ENCODE data around the gene CYBA. TPM values are rescaled to one million over a fixed set of nuclear protein-coding genes. Genes with fewer than 3 reads are reported as not detected.

CYBA gene
- total RNA-seq, 5 donors from 2014 or later (not counting 1 experiment from before 2014, with no cell fraction given), result 271 to 456 (median 403) TPM

GRCh38 chr16:88696441-88696840 is 45.6 kb upstream of the CYBA start:
- Mint-ChIP-seq H3K4me3 (no peak overlapping the region), H3K4me1 (peaks cover 53 to 59% (median 58%) of the 10 kb centered on the region in 3 donors), H3K27me3 (no peaks in the 10 kb centered on the region), H3K9me3 (no peaks in the 10 kb centered on the region), H3K36me3 (peaks cover 15% of the 10 kb centered on the region), H3K27ac (peak overlapping the region; percentile 28 to 31)
- H3K9me3 ChIP-seq, result no peaks in the 10 kb centered on the region
- DNase-seq (no peak), ATAC-seq (replicated peaks in 1 of 4) (no peak)
- ChIA-PET POLR2A (no interaction called here), CTCF (no interaction called here)
- 94% methylated on average over 8 of the region's 14 CpGs for WGBS (ENCODE audit: insufficient coverage)
- H3K27ac ChIP-seq (ENCODE audit: low read length), result no peak overlapping the region
- peaks cover 25 to 60% of the 10 kb centered on the region in 2 donors for H3K36me3 ChIP-seq (ENCODE audit: control insufficient read depth in 2 of 2, extremely low read depth in 1 of 2, insufficient read depth in 1 of 2, low read length in 1 of 2)
- peaks cover 49 to 93% of the 10 kb centered on the region in 2 experiments for H3K4me1 ChIP-seq (ENCODE audit: control insufficient read depth in 1 of 2, extremely low read depth in 1 of 2, insufficient read depth in 2 of 2, low read length in 2 of 2)
- no peak overlapping the region for H3K4me3 ChIP-seq (ENCODE audit: control insufficient read depth in 1 of 2, extremely low read depth in 1 of 2, low read length in 1 of 2)
- no peaks in the 10 kb centered on the region for H3K27me3 ChIP-seq (replicated peaks in 1 of 2; ENCODE audit: control insufficient read depth in 2 of 2, extremely low read depth in 1 of 2, insufficient read depth in 2 of 2, low read length in 1 of 2)

GRCh38 chr16:88695753-88696152 is 44.9 kb upstream of the CYBA start:
- ChIA-PET CTCF (interaction anchor here in 1 of 2 donors (0.6 kb wide), 1 partner anchor 10 kb away, joined by 6 read pairs; no protein-coding TSS in a partner anchor), POLR2A (no interaction called here)
- Histone ChIP-seq H3K9me3 (no peaks in the 10 kb centered on the region), H3K4me1 (ENCODE audit: control insufficient read depth in 1 of 2, extremely low read depth in 1 of 2, insufficient read depth in 2 of 2, low read length in 2 of 2) (peaks cover 56 to 94% of the 10 kb centered on the region in 2 experiments), H3K27me3 (replicated peaks in 1 of 2; ENCODE audit: control insufficient read depth in 2 of 2, extremely low read depth in 1 of 2, insufficient read depth in 2 of 2, low read length in 1 of 2) (no peaks in the 10 kb centered on the region), H3K27ac (ENCODE audit: low read length) (no peak overlapping the region), H3K36me3 (ENCODE audit: control insufficient read depth in 2 of 2, extremely low read depth in 1 of 2, insufficient read depth in 1 of 2, low read length in 1 of 2) (peaks cover 25 to 60% of the 10 kb centered on the region in 2 donors), H3K4me3 (ENCODE audit: control insufficient read depth in 1 of 2, extremely low read depth in 1 of 2, low read length in 1 of 2) (no peak overlapping the region)
- whole genome bisulfite sequencing (ENCODE audit: insufficient coverage), result 93% methylated on average over 7 of the region's 7 CpGs
- DNase-seq (no peak), ATAC-seq (replicated peaks in 1 of 4) (no peak)
- no peaks in the 10 kb centered on the region for H3K9me3 Mint-ChIP-seq
- no peak overlapping the region for H3K4me3 Mint-ChIP-seq
- peaks cover 0 to 2% of the 10 kb centered on the region in 2 donors for H3K27me3 Mint-ChIP-seq
- peaks cover 53 to 63% (median 62%) of the 10 kb centered on the region in 3 donors for H3K4me1 Mint-ChIP-seq
- peaks cover 15% of the 10 kb centered on the region for H3K36me3 Mint-ChIP-seq
- peak overlapping the region; percentile 34 to 39 for H3K27ac Mint-ChIP-seq

DNA sequence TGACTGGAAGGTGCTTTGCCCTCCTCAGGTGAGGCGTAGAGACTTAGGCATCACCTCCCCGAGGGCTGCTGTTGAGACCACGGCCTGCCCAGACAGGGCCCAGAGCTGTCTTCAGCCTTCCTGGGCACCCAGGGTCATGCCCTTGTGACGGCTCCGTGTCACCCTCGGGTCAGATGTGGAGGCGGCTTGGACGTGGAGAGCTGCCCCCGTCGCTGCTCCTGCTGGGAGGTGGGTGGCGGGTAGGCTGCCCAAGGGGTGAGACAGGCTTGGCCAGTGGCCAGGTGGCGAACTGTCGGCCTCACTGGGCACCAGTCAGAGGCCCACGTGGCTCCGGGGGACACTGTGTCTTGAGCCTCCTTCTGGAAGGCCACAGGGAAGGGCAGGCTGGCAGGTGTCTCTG is 44.4 kb upstream of the CYBA start:
- Histone ChIP-seq H3K4me3 (ENCODE audit: control insufficient read depth in 1 of 2, extremely low read depth in 1 of 2, low read length in 1 of 2) (no peak overlapping the region), H3K27me3 (replicated peaks in 1 of 2; ENCODE audit: control insufficient read depth in 2 of 2, extremely low read depth in 1 of 2, insufficient read depth in 2 of 2, low read length in 1 of 2) (no peaks in the 10 kb centered on the region), H3K9me3 (no peaks in the 10 kb centered on the region), H3K27ac (ENCODE audit: low read length) (peak overlapping the region; percentile 44), H3K36me3 (ENCODE audit: control insufficient read depth in 2 of 2, extremely low read depth in 1 of 2, insufficient read depth in 1 of 2, low read length in 1 of 2) (peaks cover 25 to 59% of the 10 kb centered on the region in 2 donors), H3K4me1 (ENCODE audit: control insufficient read depth in 1 of 2, extremely low read depth in 1 of 2, insufficient read depth in 2 of 2, low read length in 2 of 2) (peaks cover 53 to 94% of the 10 kb centered on the region in 2 experiments)
- peaks cover 53 to 63% (median 62%) of the 10 kb centered on the region in 3 donors for H3K4me1 Mint-ChIP-seq
- peak overlapping the region; percentile 34 to 39 for H3K27ac Mint-ChIP-seq
- no peak for ATAC-seq (replicated peaks in 1 of 4)
- no peak for DNase-seq
- peaks cover 15% of the 10 kb centered on the region for H3K36me3 Mint-ChIP-seq
- ChIA-PET POLR2A (no interaction called here), CTCF (interaction anchor here in 1 of 2 donors (0.6 kb wide), 1 partner anchor 9 kb away, joined by 6 read pairs; no protein-coding TSS in a partner anchor)
- 91% methylated on average over 15 of the region's 15 CpGs for WGBS (ENCODE audit: insufficient coverage)
- peaks cover 0 to 2% of the 10 kb centered on the region in 2 donors for H3K27me3 Mint-ChIP-seq
- H3K9me3 Mint-ChIP-seq, result no peaks in the 10 kb centered on the region
- H3K4me3 Mint-ChIP-seq, result no peak overlapping the region

DNA sequence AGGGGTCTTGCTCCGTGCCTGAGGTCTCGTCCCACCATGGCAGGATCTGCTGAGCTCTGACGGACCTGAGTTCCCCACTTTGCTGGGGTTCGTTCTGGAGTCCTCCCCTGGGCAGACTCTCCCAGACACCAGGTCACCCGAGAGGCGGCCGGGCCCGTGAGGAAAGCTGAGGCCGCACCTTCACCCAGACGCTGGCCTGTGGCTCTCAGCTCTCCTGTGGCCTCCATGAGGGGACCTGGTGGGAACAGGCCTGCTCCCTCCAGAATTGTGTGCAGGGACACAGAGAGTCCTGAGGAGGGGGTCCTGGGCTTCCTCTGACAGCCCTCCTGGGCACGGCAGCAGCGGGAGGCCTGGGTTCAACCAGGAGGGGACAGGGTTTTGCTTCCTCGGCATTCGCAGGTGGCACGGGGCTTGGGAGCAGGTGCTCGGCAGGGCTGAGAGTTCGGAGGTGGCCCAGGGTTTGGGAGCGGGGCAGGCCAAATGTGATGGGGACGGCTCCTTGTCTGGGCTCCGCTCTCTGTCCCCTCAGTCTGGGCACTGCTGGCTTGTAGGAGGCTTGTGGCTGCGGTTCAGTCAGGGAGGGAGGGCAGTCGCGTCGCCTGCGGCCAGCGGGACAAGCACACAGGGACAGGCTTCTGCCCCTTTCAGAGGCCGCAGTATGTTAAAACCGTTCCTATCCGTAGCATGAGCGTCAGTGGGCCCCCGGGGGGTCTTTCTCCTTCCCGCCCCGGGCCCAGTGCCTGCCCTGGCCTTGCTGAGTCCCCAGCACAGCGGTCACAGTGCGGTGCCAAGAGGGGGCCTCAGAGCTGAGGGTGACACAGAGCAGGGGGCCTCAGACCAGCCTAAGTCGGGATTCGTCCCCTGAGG is 43.6 kb upstream of the CYBA start:
- H3K4me3 Mint-ChIP-seq, result peak overlapping the region in 1 of 3 donors; percentile 48
- 93% methylated on average over 29 of the region's 37 CpGs for WGBS (ENCODE audit: insufficient coverage)

GRCh38 chr16:88693420-88694177 is 42.7 kb upstream of the CYBA start:
- H3K4me3 ChIP-seq (ENCODE audit: control insufficient read depth in 1 of 2, extremely low read depth in 1 of 2, low read length in 1 of 2), result no peak overlapping the region
- 88% methylated on average over 34 of the region's 39 CpGs for WGBS (ENCODE audit: insufficient coverage)
- Mint-ChIP-seq H3K9me3 (no peaks in the 10 kb centered on the region), H3K4me1 (peaks cover 54 to 69% (median 61%) of the 10 kb centered on the region in 3 donors), H3K36me3 (peaks cover 10% of the 10 kb centered on the region), H3K27me3 (peaks cover 0 to 2% of the 10 kb centered on the region in 2 donors), H3K27ac (peak overlapping the region; percentile 94 to 95), H3K4me3 (peak overlapping the region in 1 of 3 donors; percentile 77)
- ATAC-seq (replicated peaks in 1 of 4), result peak in 1 of 4 experiments; percentile 3
- peaks cover 21 to 43% of the 10 kb centered on the region in 2 donors for H3K36me3 ChIP-seq (ENCODE audit: control insufficient read depth in 2 of 2, extremely low read depth in 1 of 2, insufficient read depth in 1 of 2, low read length in 1 of 2)
- H3K4me1 ChIP-seq (ENCODE audit: control insufficient read depth in 1 of 2, extremely low read depth in 1 of 2, insufficient read depth in 2 of 2, low read length in 2 of 2), result peaks cover 37 to 81% of the 10 kb centered on the region in 2 experiments
- H3K9me3 ChIP-seq, result no peaks in the 10 kb centered on the region
- CTCF ChIA-PET, result no interaction called here
- H3K27me3 ChIP-seq (replicated peaks in 1 of 2; ENCODE audit: control insufficient read depth in 2 of 2, extremely low read depth in 1 of 2, insufficient read depth in 2 of 2, low read length in 1 of 2), result no peaks in the 10 kb centered on the region
- POLR2A ChIA-PET, result no interaction called here
- H3K27ac ChIP-seq (ENCODE audit: low read length), result peak overlapping the region; percentile 65
- no peak for DNase-seq

More for the DNA sequence above, 43.6 kb upstream of the CYBA start:
- CTCF ChIA-PET, result no interaction called here
- Mint-ChIP-seq H3K27ac (peak overlapping the region; percentile 80 to 82), H3K9me3 (no peaks in the 10 kb centered on the region), H3K36me3 (peaks cover 10% of the 10 kb centered on the region), H3K4me1 (peaks cover 50 to 61% (median 61%) of the 10 kb centered on the region in 3 donors), H3K27me3 (peaks cover 0 to 2% of the 10 kb centered on the region in 2 donors)
- Histone ChIP-seq H3K9me3 (no peaks in the 10 kb centered on the region), H3K27me3 (replicated peaks in 1 of 2; ENCODE audit: control insufficient read depth in 2 of 2, extremely low read depth in 1 of 2, insufficient read depth in 2 of 2, low read length in 1 of 2) (no peaks in the 10 kb centered on the region), H3K27ac (ENCODE audit: low read length) (peak overlapping the region; percentile 44), H3K4me3 (ENCODE audit: control insufficient read depth in 1 of 2, extremely low read depth in 1 of 2, low read length in 1 of 2) (no peak overlapping the region), H3K36me3 (ENCODE audit: control insufficient read depth in 2 of 2, extremely low read depth in 1 of 2, insufficient read depth in 1 of 2, low read length in 1 of 2) (peaks cover 21 to 52% of the 10 kb centered on the region in 2 donors), H3K4me1 (ENCODE audit: control insufficient read depth in 1 of 2, extremely low read depth in 1 of 2, insufficient read depth in 2 of 2, low read length in 2 of 2) (peaks cover 46 to 89% of the 10 kb centered on the region in 2 experiments)
- DNase-seq, result no peak
- POLR2A ChIA-PET, result no interaction called here
- no peak for ATAC-seq (replicated peaks in 1 of 4)

DNA sequence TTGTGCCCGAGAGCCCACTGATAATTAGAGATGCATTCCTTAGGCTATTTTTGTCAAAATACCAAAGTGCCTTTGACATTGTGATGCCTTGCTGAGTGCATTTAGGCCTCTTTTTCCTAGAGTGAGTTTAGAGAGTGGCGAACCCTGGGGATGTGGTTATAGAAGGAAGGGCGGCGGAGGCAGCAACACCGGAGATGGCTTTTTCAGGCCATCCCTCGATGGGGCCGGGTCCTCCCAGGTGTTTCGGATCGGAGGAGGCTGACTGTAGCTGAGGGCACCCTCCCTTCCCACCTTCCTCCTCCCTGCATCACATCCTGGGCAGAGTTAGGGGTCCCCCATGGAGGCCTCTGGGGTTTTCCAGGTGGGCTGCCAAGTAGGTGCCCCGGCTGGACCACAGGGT is 42.0 kb upstream of the CYBA start:
- H3K36me3 Mint-ChIP-seq, result peaks cover 7% of the 10 kb centered on the region
- Histone ChIP-seq H3K27ac (ENCODE audit: low read length) (peak overlapping the region; percentile 65), H3K9me3 (no peaks in the 10 kb centered on the region), H3K4me3 (ENCODE audit: control insufficient read depth in 1 of 2, extremely low read depth in 1 of 2, low read length in 1 of 2) (peak overlapping the region in 1 of 2 donors; percentile 40), H3K4me1 (ENCODE audit: control insufficient read depth in 1 of 2, extremely low read depth in 1 of 2, insufficient read depth in 2 of 2, low read length in 2 of 2) (peaks cover 30 to 74% of the 10 kb centered on the region in 2 experiments), H3K36me3 (ENCODE audit: control insufficient read depth in 2 of 2, extremely low read depth in 1 of 2, insufficient read depth in 1 of 2, low read length in 1 of 2) (peaks cover 15 to 36% of the 10 kb centered on the region in 2 donors), H3K27me3 (replicated peaks in 1 of 2; ENCODE audit: control insufficient read depth in 2 of 2, extremely low read depth in 1 of 2, insufficient read depth in 2 of 2, low read length in 1 of 2) (no peaks in the 10 kb centered on the region)
- peak overlapping the region in 2 of 3 donors; percentile 71 to 77 for H3K4me3 Mint-ChIP-seq
- H3K27ac Mint-ChIP-seq, result peak overlapping the region; percentile 94 to 95
- no peaks in the 10 kb centered on the region for H3K9me3 Mint-ChIP-seq
- DNase-seq, result peak in 2 of 35 experiments; percentile 37 to 44
- H3K4me1 Mint-ChIP-seq, result peaks cover 52 to 63% (median 53%) of the 10 kb centered on the region in 3 donors
- peaks cover 0 to 2% of the 10 kb centered on the region in 2 donors for H3K27me3 Mint-ChIP-seq
- peak; percentile 26 to 58 (median 48) for ATAC-seq (replicated peaks in 1 of 4)
- no CpG with 5 or more reads among the region's 10 CpGs for WGBS (ENCODE audit: insufficient coverage)
- ChIA-PET CTCF (no interaction called here), POLR2A (no interaction called here)
